Liver (tissue), 9 donors: ENCODE data around the gene KIF26A. TPM values are rescaled to one million over a fixed set of nuclear protein-coding genes. Genes with fewer than 3 reads are reported as not detected.

Experiments
- DNase-seq: peaks from one replicate; pipeline ENCODE4 v3.0.0-alpha.2; 2017; ENCODE audit warnings: low spot score
- H3K27ac ChIP-seq, 2 donors: one replicate each; pipeline ENCODE4 v1.7.0; 2013; ENCODE audit warnings: inconsistent platforms in 2 of 2, low read length in 2 of 2, control low read depth in 1 of 2, low read depth in 1 of 2, mild to moderate bottlenecking in 1 of 2
- H3K27me3 ChIP-seq, 4 donors: one replicate each; pipeline versions ENCODE4 v1.6.1 to v1.7.0; 2013; ENCODE audit warnings: low read length in 3 of 4, inconsistent platforms in 1 of 4, mild to moderate bottlenecking in 1 of 4, moderate library complexity in 1 of 4; ENCODE audit not compliant: control insufficient read depth in 4 of 4, insufficient read depth in 4 of 4
- H3K36me3 ChIP-seq, 4 donors: one replicate each; pipeline versions ENCODE4 v1.6.1 to v1.7.0; 2013; ENCODE audit warnings: low read length in 3 of 4, mild to moderate bottlenecking in 3 of 4, low read depth in 1 of 4, moderate library complexity in 1 of 4; ENCODE audit not compliant: control insufficient read depth in 4 of 4, insufficient read depth in 3 of 4
- H3K4me1 ChIP-seq, 4 donors: one replicate each; pipeline versions ENCODE4 v1.6.1 to v1.7.0; 2013; ENCODE audit warnings: low read length in 3 of 4, mild to moderate bottlenecking in 3 of 4, moderate library complexity in 1 of 4; ENCODE audit not compliant: control insufficient read depth in 4 of 4, insufficient read depth in 4 of 4
- H3K4me3 ChIP-seq, 3 donors: one replicate each; pipeline versions ENCODE4 v1.6.1 to v1.7.0; 2013; ENCODE audit warnings: low read length in 3 of 3, control low read depth in 1 of 3, low read depth in 1 of 3, mild to moderate bottlenecking in 1 of 3
- H3K9ac ChIP-seq, 2 donors: one replicate each; pipeline ENCODE4 v1.7.0; 2013; ENCODE audit warnings: low read length in 2 of 2, mild to moderate bottlenecking in 2 of 2, moderate library complexity in 2 of 2, control low read depth in 1 of 2, low read depth in 1 of 2
- H3K9me3 ChIP-seq, 4 donors: one replicate each; pipeline versions ENCODE4 v1.6.1 to v1.7.0; 2013; ENCODE audit warnings: low read length in 3 of 4; ENCODE audit not compliant: control insufficient read depth in 4 of 4
- EGR1 ChIP-seq, 2 donors: IDR thresholded peaks; 2 replicates each; pipeline ENCODE4 v1.6.1; 2016 to 2018; ENCODE audit warnings: antibody characterized with exemption in 2 of 2, low read depth in 2 of 2
- FOXA1 ChIP-seq: IDR thresholded peaks from 2 replicates; pipeline ENCODE4 v1.6.1; 2016; ENCODE audit warnings: antibody characterized with exemption
- FOXA2 ChIP-seq: IDR thresholded peaks from 2 replicates; pipeline ENCODE4 v1.6.1; 2016; ENCODE audit warnings: antibody characterized with exemption
- GABPA ChIP-seq, 2 donors: IDR thresholded peaks in 1 of 2; conservative IDR thresholded peaks in 1 of 2; 2 replicates each; pipeline ENCODE4 v1.6.1; 2016; ENCODE audit warnings: antibody characterized with exemption in 2 of 2, mild to moderate bottlenecking in 1 of 2, moderate library complexity in 1 of 2
- HNF4A ChIP-seq, 2 donors: conservative IDR thresholded peaks; 2 replicates each; pipeline ENCODE4 v1.6.1; 2016; ENCODE audit warnings: antibody characterized with exemption in 2 of 2, mild to moderate bottlenecking in 2 of 2
- HNF4G ChIP-seq: IDR thresholded peaks from 2 replicates; pipeline ENCODE4 v1.6.1; 2016; ENCODE audit warnings: antibody characterized with exemption
- JUND ChIP-seq, 2 donors: IDR thresholded peaks; 2 replicates each; pipeline ENCODE4 v1.6.1; 2016; ENCODE audit warnings: antibody characterized with exemption in 2 of 2
- MAX ChIP-seq: IDR thresholded peaks from 2 replicates; pipeline ENCODE4 v1.6.1; 2016; ENCODE audit warnings: antibody characterized with exemption
- NR2F2 ChIP-seq: IDR thresholded peaks from 2 replicates; pipeline ENCODE4 v1.6.1; 2016; ENCODE audit warnings: antibody characterized with exemption
- RAD21 ChIP-seq, 2 donors: IDR thresholded peaks; 2 replicates each; pipeline ENCODE4 v1.6.1; 2016; ENCODE audit warnings: antibody characterized with exemption in 2 of 2, mild to moderate bottlenecking in 2 of 2
- REST ChIP-seq: IDR thresholded peaks from 2 replicates; pipeline ENCODE4 v1.6.1; 2016; ENCODE audit warnings: antibody characterized with exemption, mild to moderate bottlenecking
- RXRA ChIP-seq, 2 donors: IDR thresholded peaks; 2 replicates each; pipeline ENCODE4 v1.6.1; 2017 to 2018; ENCODE audit warnings: antibody characterized with exemption in 2 of 2, mild to moderate bottlenecking in 1 of 2
- SP1 ChIP-seq: IDR thresholded peaks from 2 replicates; pipeline ENCODE4 v1.6.1; 2018; ENCODE audit warnings: antibody characterized with exemption, mild to moderate bottlenecking
- TAF1 ChIP-seq: conservative IDR thresholded peaks from 2 replicates; pipeline ENCODE4 v1.6.1; 2016; ENCODE audit warnings: antibody characterized with exemption, mild to moderate bottlenecking
- YY1 ChIP-seq: IDR thresholded peaks from 2 replicates; pipeline ENCODE4 v1.6.1; 2016; ENCODE audit warnings: antibody characterized with exemption, mild to moderate bottlenecking
- WGBS: extraction: QIAGEN DNeasy Blood & Tissue Kit; methylation state at CpG from one replicate; pipeline ENCODE4 v1.1.7; 2013; 5-methylcytosine and 5-hydroxymethylcytosine counted together
- polyA plus RNA-seq, 2 donors: library from polyadenylated mRNA; stranded (reverse) in 1 of 2; unstranded in 1 of 2; fragments of 200-250 nt in 1 of 2; fragments of >200 nt in 1 of 2; fragmentation: Nextera tagmentation in 1 of 2; extraction: Ambion mirVana in 1 of 2; gene quantifications; one replicate each; pipeline versions ENCODE4 v1.2.1 to v1.2.3, GENCODE V29; 2013 to 2015
- total RNA-seq, 2 donors: library from RNA; depleted of rRNA; stranded (reverse); fragments of >200 nt; gene quantifications; one replicate each; pipeline ENCODE4 v1.2.3, GENCODE V29; 2014
- donor health status: healthy.
- donor health status: healthy.
- donor health status: healthy.
- donor health status: healthy.
- donor health status: healthy.

Gene KIF26A
- total and polyA plus RNA-seq, 4 donors = 0.07 to 10.2 (median 1.3) TPM

- no peak overlapping the region for H3K4me3 ChIP-seq
- TF ChIP-seq RXRA (IDR thresholded peaks at IDR 0.05) = no peak
- TF ChIP-seq JUND (IDR thresholded peaks at IDR 0.05) = no peak
- TF ChIP-seq NR2F2 = no peak
- TF ChIP-seq EGR1 (IDR thresholded peaks at IDR 0.05; ENCODE audit: low read depth in 2 of 2) = no peak
- TF ChIP-seq FOXA1 = no peak
- TF ChIP-seq FOXA2 = no peak
- TF ChIP-seq HNF4G = no peak
- TF ChIP-seq TAF1 = no peak
- no peak for TF ChIP-seq YY1
- TF ChIP-seq HNF4A (conservative IDR thresholded peaks at IDR 0.05) = no peak
- no peak for TF ChIP-seq REST
- TF ChIP-seq SP1 = no peak
- TF ChIP-seq GABPA (IDR thresholded peaks at IDR 0.05 in 1 of 2, conservative IDR thresholded peaks at IDR 0.05 in 1 of 2) = no peak
- TF ChIP-seq RAD21 (IDR thresholded peaks at IDR 0.05) = no peak
- no peak for TF ChIP-seq MAX
- WGBS = 80% methylated on average over 15 of the region's 15 CpGs
Measured at GRCh38 chr14:104188727-104189400, 50.5 kb downstream of the KIF26A start.

GRCh38 chr14:104189629-104190335, 51.4 kb downstream of the KIF26A start:
- no peaks in the 10 kb centered on the region for H3K36me3 ChIP-seq
- no peak for DNase-seq
- WGBS = 93% methylated on average over 24 of the region's 24 CpGs

More at GRCh38 chr14:104188727-104189400, 50.5 kb downstream of the KIF26A start:
- H3K9ac ChIP-seq = no peak overlapping the region
- H3K4me1 ChIP-seq = peaks cover 0 to 6% (median 4%) of the 10 kb centered on the region in 4 donors
- no peaks in the 10 kb centered on the region for H3K9me3 ChIP-seq
- no peaks in the 10 kb centered on the region for H3K27me3 ChIP-seq
- H3K36me3 ChIP-seq = no peaks in the 10 kb centered on the region
- DNase-seq = no peak
- H3K27ac ChIP-seq = no peak overlapping the region

More at GRCh38 chr14:104189629-104190335, 51.4 kb downstream of the KIF26A start:
- H3K9me3 ChIP-seq = no peaks in the 10 kb centered on the region
- no peak overlapping the region for H3K4me3 ChIP-seq
- H3K9ac ChIP-seq = no peak overlapping the region
- TF ChIP-seq EGR1 (IDR thresholded peaks at IDR 0.05; ENCODE audit: low read depth in 2 of 2) = no peak
- TF ChIP-seq FOXA2 = no peak
- H3K4me1 ChIP-seq = peaks cover 0 to 6% (median 4%) of the 10 kb centered on the region in 4 donors
- no peaks in the 10 kb centered on the region for H3K27me3 ChIP-seq
- no peak overlapping the region for H3K27ac ChIP-seq
